Testis (tissue), 3 donors: ENCODE measurements around the gene JAK3. TPM values are rescaled to one million over a fixed set of nuclear protein-coding genes. Genes with fewer than 3 reads are reported as not detected.
A peak's percentile ranks its signal among the peaks of the same experiment; 100 is the strongest.

Experiments used
- DNase-seq: peaks from one replicate; pipeline ENCODE4 v3.0.0-alpha.2; 2019
- H3K27ac ChIP-seq, 2 donors: fragments of 200-600 bp; sonication (generic); one replicate each; pipeline ENCODE4 v1.5.1; 2019
- H3K27me3 ChIP-seq: fragments of 200-600 bp; sonication (generic); one replicate; pipeline ENCODE4 v1.5.1; 2019
- H3K36me3 ChIP-seq: fragments of 200-600 bp; sonication (generic); one replicate; pipeline ENCODE4 v1.5.1; 2017; ENCODE audit warnings: low read depth; ENCODE audit errors: missing control alignments
- H3K4me1 ChIP-seq: fragments of 200-600 bp; sonication (generic); one replicate; pipeline ENCODE4 v1.5.1; 2019
- H3K4me3 ChIP-seq, 2 donors: fragments of 200-600 bp; sonication (generic); one replicate each; pipeline ENCODE4 v1.5.1; 2017 to 2019
- H3K9me3 ChIP-seq: fragments of 200-600 bp; sonication (generic); one replicate; pipeline ENCODE4 v1.5.1; 2017
- CTCF ChIP-seq, 3 experiments: fragments of 450-650 bp in 2 of 3; fragments of 200-600 bp in 1 of 3; sonication (generic) in 1 of 3; IDR thresholded peaks; one replicate each; pipeline ENCODE4 v1.5.1; 2016 to 2019; ENCODE audit warnings: antibody characterized with exemption in 3 of 3, mild to moderate bottlenecking in 2 of 3, moderate library complexity in 1 of 3
- POLR2A ChIP-seq: fragments of 450-650 bp; IDR thresholded peaks from one replicate; pipeline ENCODE4 v1.6.1; 2017; ENCODE audit warnings: antibody characterized with exemption, mild to moderate bottlenecking, moderate library complexity
- WGBS, 2 donors: methylation state at CpG; one replicate each; pipeline ENCODE4 v1.1.5; 2018; 5-methylcytosine and 5-hydroxymethylcytosine counted together
- intact Hi-C: fragments of 100-400 bp; cut with DNase I; formaldehyde crosslinking; loops from one replicate; pipeline ENCODE4 v1.15.1; 2023; ENCODE audit warnings: low total_unique reads
- polyA plus RNA-seq: library from polyadenylated mRNA; stranded (reverse); fragments of 350-450 nt; fragmentation: Illumina TruSeq; extraction: RNeasy Lipid Tissue Mini Kit (QIAGEN cat#74804); gene quantifications from one replicate; pipeline ENCODE4 v1.2.3, GENCODE V29; 2014; ENCODE audit warnings: low read depth, low replicate concordance; ENCODE audit not compliant: insufficient read depth
- total RNA-seq, 2 donors: library from RNA; depleted of rRNA; stranded (reverse); fragments of >200 nt; gene quantifications; one replicate each; pipeline ENCODE4 v1.2.3, GENCODE V29; 2016

JAK3 gene
- total and polyA plus RNA-seq, 3 donors from 2014 or later, result 3.5 to 10.5 (median 5.0) TPM

DNA sequence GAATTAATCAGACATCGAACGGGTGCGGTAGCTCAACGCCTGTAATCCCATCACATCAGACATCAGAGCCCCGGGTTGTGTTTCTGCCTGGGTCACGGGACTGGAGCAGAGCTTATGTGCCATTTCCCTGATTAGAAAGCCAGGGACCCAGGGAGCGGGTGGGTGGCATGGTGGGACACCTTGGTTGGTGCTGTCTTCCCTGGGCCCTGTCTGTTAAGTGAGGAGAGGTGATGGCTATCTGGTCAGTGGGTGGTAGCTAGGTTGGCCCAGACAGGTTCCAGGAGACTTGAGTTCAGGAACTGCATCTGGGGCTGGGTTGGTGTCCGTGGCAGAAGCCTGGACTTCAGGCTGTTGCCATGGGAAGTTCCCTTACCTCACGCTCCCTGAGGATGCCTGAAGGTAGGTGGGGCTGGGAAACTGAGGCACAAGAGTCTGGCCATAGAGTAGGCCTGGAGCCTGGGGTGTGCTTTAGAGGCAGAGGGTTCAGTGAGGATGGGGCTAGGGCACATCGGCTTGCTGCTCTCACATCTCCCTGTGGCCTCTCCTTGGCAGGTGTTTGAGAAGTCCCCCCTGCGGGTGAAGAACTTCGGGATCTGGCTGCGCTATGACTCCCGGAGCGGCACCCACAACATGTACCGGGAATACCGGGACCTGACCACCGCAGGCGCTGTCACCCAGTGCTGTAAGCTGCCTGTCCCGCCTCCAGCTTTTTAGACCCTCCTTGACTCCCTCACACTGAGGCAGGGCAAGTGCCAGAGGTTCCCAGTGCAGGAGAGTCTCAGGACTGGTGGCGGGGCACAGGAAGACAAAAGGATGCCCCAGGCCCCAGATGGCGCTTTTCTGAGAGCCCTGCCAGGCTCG, 14.0 kb upstream of the JAK3 start:
- Histone ChIP-seq H3K9me3 (no peaks in the 10 kb centered on the region), H3K27me3 (no peaks in the 10 kb centered on the region), H3K4me1 (peaks cover 18% of the 10 kb centered on the region), H3K4me3 (no peak overlapping the region), H3K36me3 (no peaks in the 10 kb centered on the region), H3K27ac (no peak overlapping the region)
- intact Hi-C loops, result no loop called here
- WGBS, 2 donors, result 70 to 79% methylated on average over 18 to 23 of the region's 23 CpGs
- no peak for DNase-seq
- TF ChIP-seq CTCF (IDR thresholded peaks at IDR 0.05), result no peak
- TF ChIP-seq POLR2A, result no peak

DNA sequence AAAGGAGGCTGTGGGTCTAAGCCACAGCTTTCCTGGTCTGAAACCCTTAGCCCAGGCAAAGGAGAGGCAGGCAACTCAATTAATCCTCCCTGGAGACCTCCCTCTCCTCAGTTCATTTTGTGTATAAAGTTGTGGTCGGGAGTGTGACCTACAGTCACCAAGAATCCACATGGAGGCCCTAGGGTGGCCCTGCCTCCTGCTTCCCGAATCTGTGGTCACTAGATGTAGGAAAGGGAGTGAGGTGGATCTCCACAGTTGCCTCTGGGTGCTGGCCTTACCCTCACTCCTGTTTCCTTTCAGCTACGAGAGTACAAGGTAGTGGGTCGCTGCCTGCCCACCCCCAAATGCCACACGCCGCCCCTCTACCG, 13.2 kb upstream of the JAK3 start:
- peak overlapping the region; percentile 79 to 95 for H3K4me3 ChIP-seq
- H3K36me3 ChIP-seq, result no peaks in the 10 kb centered on the region
- 39 to 44% methylated on average over 6 to 7 of the region's 7 CpGs for WGBS, 2 donors
- no peaks in the 10 kb centered on the region for H3K9me3 ChIP-seq
- DNase-seq, result no peak
- intact Hi-C loops, result no loop called here
- no peaks in the 10 kb centered on the region for H3K27me3 ChIP-seq
- TF ChIP-seq POLR2A (no peak), CTCF (IDR thresholded peaks at IDR 0.05) (no peak)
- peaks cover 18% of the 10 kb centered on the region for H3K4me1 ChIP-seq
- H3K27ac ChIP-seq, result peak overlapping the region in 1 of 2 donors; percentile 85

GRCh38 chr19:17860331-17860992, 12.7 kb upstream of the JAK3 start:
- 1 to 2% methylated on average over 22 of the region's 22 CpGs for WGBS, 2 donors
- Histone ChIP-seq H3K4me3 (peak overlapping the region; percentile 79 to 95), H3K9me3 (no peaks in the 10 kb centered on the region), H3K36me3 (no peaks in the 10 kb centered on the region), H3K27ac (peak overlapping the region; percentile 83 to 85), H3K4me1 (peaks cover 18% of the 10 kb centered on the region), H3K27me3 (no peaks in the 10 kb centered on the region)
- no peak for TF ChIP-seq POLR2A
- intact Hi-C loops, result no loop called here
- DNase-seq, result no peak

- H3K4me1 ChIP-seq, result peaks cover 18% of the 10 kb centered on the region
- intact Hi-C loops, result loop anchor here (5.0 kb wide), 1 partner anchor 133 kb away; no protein-coding TSS in a partner anchor
- peak within 1 kb of the TSS; percentile 83 to 85 for H3K27ac ChIP-seq
- no peaks in the 10 kb centered on the region for H3K36me3 ChIP-seq
- whole genome bisulfite sequencing, 2 donors, result 1% methylated on average over 30 to 78 of the region's 80 CpGs
- H3K27me3 ChIP-seq, result no peaks in the 10 kb centered on the region
- TF ChIP-seq CTCF (IDR thresholded peaks at IDR 0.05) (peak; percentile 79 to 90 (median 89)), POLR2A (peak; percentile 71)
- peak within 1 kb of the TSS; percentile 79 to 95 for H3K4me3 ChIP-seq
- peak; percentile 100 for DNase-seq
- H3K9me3 ChIP-seq, result no peaks in the 10 kb centered on the region
Observed at GRCh38 chr19:17859533-17860330, 11.9 kb upstream of the JAK3 start, which contains the start of gene RPL18A. Gene RPL18A (plus strand): TSS chr19:17859910. CDS start chr19:17859957, 47 bp downstream.
